WTC11 (cell line): ENCODE results near the gene BABAM2.

ENCODE experiments used
- ESRRA ChIP-seq: sonication (generic); formaldehyde crosslinking; IDR thresholded peaks from 2 replicates; pipeline ENCODE4 v1.8.1; 2022; ENCODE audit warnings: mild to moderate bottlenecking, missing genetic modification reagents, borderline replicate concordance
- KAT7 ChIP-seq: sonication (generic); formaldehyde crosslinking; IDR thresholded peaks from 2 replicates; pipeline ENCODE4 v1.8.1; 2023; ENCODE audit warnings: missing genetic modification reagents, mild to moderate bottlenecking, borderline replicate concordance
- NR2C2 ChIP-seq: sonication (generic); formaldehyde crosslinking; IDR thresholded peaks from 2 replicates; pipeline ENCODE4 v1.8.0; 2022; ENCODE audit warnings: mild to moderate bottlenecking, missing genetic modification reagents
- SP1 ChIP-seq: sonication (generic); formaldehyde crosslinking; conservative IDR thresholded peaks from 2 replicates; pipeline ENCODE4 v1.8.1; 2022; ENCODE audit warnings: missing genetic modification reagents
- ZBTB21 ChIP-seq: sonication (generic); formaldehyde crosslinking; IDR thresholded peaks from 2 replicates; pipeline ENCODE4 v1.8.1; 2023; ENCODE audit warnings: mild to moderate bottlenecking, missing genetic modification reagents, borderline replicate concordance
- ZNF121 ChIP-seq: sonication (generic); formaldehyde crosslinking; IDR thresholded peaks from 2 replicates; pipeline ENCODE4 v1.8.0; 2023; ENCODE audit warnings: missing genetic modification reagents
- ZNF317 ChIP-seq: sonication (generic); formaldehyde crosslinking; IDR thresholded peaks from 2 replicates; pipeline ENCODE4 v1.8.1; 2023; ENCODE audit warnings: low read depth, mild to moderate bottlenecking, moderate library complexity, missing genetic modification reagents, borderline replicate concordance
- TF ChIP-seq, protein P1 (sequence below): fragments of 200-600 bp; IDR thresholded peaks from 2 replicates; pipeline ENCODE4 v1.8.0; 2022; ENCODE audit warnings: antibody characterized with exemption
- TF ChIP-seq, protein P2 (sequence below): sonication (generic); formaldehyde crosslinking; IDR thresholded peaks from 2 replicates; pipeline ENCODE4 v1.8.0; 2022; ENCODE audit warnings: mild to moderate bottlenecking, missing genetic modification reagents
- TF ChIP-seq, protein P3 (sequence below): sonication (generic); formaldehyde crosslinking; IDR thresholded peaks from 2 replicates; pipeline ENCODE4 v1.8.1; 2023; ENCODE audit warnings: mild to moderate bottlenecking, missing genetic modification reagents, borderline replicate concordance
- TF ChIP-seq, protein P4 (sequence below): sonication (generic); formaldehyde crosslinking; IDR thresholded peaks from 2 replicates; pipeline ENCODE4 v1.8.1; 2023; ENCODE audit warnings: mild to moderate bottlenecking, missing genetic modification reagents, moderate library complexity
- TF ChIP-seq, protein P5 (sequence below): sonication (generic); formaldehyde crosslinking; IDR thresholded peaks from 2 replicates; pipeline ENCODE4 v1.8.0; 2023; ENCODE audit warnings: missing genetic modification reagents, mild to moderate bottlenecking, borderline replicate concordance
- TF ChIP-seq, protein P6 (sequence below): sonication (generic); formaldehyde crosslinking; IDR thresholded peaks from 2 replicates; pipeline ENCODE4 v1.8.1; 2022; ENCODE audit warnings: mild to moderate bottlenecking, missing genetic modification reagents, moderate library complexity, borderline replicate concordance
- TF ChIP-seq, protein P7 (sequence below): sonication (generic); formaldehyde crosslinking; IDR thresholded peaks from 2 replicates; pipeline ENCODE4 v1.8.1; 2023; ENCODE audit warnings: mild to moderate bottlenecking, moderate library complexity, missing genetic modification reagents

DNA sequence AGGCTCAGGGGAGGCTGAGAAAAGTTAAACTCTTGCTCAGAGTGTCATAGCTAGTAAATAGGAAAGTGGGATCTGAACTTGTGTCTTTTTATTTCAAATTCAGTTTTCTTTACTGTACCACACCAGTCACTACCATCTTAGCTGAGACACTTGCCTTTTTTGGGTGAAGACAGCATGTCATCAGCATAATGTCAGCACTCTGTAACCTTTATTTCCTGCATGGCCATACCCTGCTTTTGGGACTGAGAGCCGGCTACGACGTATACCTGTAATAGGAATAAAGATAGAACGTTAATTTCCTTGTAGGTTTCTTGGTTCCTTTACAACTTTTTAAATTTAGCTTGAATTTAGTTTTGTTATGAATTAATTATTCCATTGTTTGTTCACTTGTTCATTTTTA is 202.8 kb downstream of the BABAM2 start:
- TF ChIP-seq, protein P1, sequence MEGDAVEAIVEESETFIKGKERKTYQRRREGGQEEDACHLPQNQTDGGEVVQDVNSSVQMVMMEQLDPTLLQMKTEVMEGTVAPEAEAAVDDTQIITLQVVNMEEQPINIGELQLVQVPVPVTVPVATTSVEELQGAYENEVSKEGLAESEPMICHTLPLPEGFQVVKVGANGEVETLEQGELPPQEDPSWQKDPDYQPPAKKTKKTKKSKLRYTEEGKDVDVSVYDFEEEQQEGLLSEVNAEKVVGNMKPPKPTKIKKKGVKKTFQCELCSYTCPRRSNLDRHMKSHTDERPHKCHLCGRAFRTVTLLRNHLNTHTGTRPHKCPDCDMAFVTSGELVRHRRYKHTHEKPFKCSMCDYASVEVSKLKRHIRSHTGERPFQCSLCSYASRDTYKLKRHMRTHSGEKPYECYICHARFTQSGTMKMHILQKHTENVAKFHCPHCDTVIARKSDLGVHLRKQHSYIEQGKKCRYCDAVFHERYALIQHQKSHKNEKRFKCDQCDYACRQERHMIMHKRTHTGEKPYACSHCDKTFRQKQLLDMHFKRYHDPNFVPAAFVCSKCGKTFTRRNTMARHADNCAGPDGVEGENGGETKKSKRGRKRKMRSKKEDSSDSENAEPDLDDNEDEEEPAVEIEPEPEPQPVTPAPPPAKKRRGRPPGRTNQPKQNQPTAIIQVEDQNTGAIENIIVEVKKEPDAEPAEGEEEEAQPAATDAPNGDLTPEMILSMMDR: no peak
- TF ChIP-seq SP1 (CRISPR knock-in tag) (no peak), ESRRA (CRISPR knock-in tag) (no peak), ZNF121 (CRISPR knock-in tag) (no peak), ZNF317 (no peak), ZBTB21 (CRISPR knock-in tag) (no peak), NR2C2 (CRISPR knock-in tag) (no peak), KAT7 (no peak)
- TF ChIP-seq, protein P2, sequence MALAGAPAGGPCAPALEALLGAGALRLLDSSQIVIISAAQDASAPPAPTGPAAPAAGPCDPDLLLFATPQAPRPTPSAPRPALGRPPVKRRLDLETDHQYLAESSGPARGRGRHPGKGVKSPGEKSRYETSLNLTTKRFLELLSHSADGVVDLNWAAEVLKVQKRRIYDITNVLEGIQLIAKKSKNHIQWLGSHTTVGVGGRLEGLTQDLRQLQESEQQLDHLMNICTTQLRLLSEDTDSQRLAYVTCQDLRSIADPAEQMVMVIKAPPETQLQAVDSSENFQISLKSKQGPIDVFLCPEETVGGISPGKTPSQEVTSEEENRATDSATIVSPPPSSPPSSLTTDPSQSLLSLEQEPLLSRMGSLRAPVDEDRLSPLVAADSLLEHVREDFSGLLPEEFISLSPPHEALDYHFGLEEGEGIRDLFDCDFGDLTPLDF: no peak
- TF ChIP-seq, protein P3, sequence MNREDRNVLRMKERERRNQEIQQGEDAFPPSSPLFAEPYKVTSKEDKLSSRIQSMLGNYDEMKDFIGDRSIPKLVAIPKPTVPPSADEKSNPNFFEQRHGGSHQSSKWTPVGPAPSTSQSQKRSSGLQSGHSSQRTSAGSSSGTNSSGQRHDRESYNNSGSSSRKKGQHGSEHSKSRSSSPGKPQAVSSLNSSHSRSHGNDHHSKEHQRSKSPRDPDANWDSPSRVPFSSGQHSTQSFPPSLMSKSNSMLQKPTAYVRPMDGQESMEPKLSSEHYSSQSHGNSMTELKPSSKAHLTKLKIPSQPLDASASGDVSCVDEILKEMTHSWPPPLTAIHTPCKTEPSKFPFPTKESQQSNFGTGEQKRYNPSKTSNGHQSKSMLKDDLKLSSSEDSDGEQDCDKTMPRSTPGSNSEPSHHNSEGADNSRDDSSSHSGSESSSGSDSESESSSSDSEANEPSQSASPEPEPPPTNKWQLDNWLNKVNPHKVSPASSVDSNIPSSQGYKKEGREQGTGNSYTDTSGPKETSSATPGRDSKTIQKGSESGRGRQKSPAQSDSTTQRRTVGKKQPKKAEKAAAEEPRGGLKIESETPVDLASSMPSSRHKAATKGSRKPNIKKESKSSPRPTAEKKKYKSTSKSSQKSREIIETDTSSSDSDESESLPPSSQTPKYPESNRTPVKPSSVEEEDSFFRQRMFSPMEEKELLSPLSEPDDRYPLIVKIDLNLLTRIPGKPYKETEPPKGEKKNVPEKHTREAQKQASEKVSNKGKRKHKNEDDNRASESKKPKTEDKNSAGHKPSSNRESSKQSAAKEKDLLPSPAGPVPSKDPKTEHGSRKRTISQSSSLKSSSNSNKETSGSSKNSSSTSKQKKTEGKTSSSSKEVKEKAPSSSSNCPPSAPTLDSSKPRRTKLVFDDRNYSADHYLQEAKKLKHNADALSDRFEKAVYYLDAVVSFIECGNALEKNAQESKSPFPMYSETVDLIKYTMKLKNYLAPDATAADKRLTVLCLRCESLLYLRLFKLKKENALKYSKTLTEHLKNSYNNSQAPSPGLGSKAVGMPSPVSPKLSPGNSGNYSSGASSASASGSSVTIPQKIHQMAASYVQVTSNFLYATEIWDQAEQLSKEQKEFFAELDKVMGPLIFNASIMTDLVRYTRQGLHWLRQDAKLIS (CRISPR knock-in tag): no peak
- TF ChIP-seq, protein P4, sequence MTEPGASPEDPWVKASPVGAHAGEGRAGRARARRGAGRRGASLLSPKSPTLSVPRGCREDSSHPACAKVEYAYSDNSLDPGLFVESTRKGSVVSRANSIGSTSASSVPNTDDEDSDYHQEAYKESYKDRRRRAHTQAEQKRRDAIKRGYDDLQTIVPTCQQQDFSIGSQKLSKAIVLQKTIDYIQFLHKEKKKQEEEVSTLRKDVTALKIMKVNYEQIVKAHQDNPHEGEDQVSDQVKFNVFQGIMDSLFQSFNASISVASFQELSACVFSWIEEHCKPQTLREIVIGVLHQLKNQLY (CRISPR knock-in tag): no peak
- TF ChIP-seq, protein P5, sequence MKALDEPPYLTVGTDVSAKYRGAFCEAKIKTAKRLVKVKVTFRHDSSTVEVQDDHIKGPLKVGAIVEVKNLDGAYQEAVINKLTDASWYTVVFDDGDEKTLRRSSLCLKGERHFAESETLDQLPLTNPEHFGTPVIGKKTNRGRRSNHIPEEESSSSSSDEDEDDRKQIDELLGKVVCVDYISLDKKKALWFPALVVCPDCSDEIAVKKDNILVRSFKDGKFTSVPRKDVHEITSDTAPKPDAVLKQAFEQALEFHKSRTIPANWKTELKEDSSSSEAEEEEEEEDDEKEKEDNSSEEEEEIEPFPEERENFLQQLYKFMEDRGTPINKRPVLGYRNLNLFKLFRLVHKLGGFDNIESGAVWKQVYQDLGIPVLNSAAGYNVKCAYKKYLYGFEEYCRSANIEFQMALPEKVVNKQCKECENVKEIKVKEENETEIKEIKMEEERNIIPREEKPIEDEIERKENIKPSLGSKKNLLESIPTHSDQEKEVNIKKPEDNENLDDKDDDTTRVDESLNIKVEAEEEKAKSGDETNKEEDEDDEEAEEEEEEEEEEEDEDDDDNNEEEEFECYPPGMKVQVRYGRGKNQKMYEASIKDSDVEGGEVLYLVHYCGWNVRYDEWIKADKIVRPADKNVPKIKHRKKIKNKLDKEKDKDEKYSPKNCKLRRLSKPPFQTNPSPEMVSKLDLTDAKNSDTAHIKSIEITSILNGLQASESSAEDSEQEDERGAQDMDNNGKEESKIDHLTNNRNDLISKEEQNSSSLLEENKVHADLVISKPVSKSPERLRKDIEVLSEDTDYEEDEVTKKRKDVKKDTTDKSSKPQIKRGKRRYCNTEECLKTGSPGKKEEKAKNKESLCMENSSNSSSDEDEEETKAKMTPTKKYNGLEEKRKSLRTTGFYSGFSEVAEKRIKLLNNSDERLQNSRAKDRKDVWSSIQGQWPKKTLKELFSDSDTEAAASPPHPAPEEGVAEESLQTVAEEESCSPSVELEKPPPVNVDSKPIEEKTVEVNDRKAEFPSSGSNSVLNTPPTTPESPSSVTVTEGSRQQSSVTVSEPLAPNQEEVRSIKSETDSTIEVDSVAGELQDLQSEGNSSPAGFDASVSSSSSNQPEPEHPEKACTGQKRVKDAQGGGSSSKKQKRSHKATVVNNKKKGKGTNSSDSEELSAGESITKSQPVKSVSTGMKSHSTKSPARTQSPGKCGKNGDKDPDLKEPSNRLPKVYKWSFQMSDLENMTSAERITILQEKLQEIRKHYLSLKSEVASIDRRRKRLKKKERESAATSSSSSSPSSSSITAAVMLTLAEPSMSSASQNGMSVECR (CRISPR knock-in tag): no peak
- TF ChIP-seq, protein P6, sequence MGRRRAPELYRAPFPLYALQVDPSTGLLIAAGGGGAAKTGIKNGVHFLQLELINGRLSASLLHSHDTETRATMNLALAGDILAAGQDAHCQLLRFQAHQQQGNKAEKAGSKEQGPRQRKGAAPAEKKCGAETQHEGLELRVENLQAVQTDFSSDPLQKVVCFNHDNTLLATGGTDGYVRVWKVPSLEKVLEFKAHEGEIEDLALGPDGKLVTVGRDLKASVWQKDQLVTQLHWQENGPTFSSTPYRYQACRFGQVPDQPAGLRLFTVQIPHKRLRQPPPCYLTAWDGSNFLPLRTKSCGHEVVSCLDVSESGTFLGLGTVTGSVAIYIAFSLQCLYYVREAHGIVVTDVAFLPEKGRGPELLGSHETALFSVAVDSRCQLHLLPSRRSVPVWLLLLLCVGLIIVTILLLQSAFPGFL (CRISPR knock-in tag): no peak
- TF ChIP-seq, protein P7, sequence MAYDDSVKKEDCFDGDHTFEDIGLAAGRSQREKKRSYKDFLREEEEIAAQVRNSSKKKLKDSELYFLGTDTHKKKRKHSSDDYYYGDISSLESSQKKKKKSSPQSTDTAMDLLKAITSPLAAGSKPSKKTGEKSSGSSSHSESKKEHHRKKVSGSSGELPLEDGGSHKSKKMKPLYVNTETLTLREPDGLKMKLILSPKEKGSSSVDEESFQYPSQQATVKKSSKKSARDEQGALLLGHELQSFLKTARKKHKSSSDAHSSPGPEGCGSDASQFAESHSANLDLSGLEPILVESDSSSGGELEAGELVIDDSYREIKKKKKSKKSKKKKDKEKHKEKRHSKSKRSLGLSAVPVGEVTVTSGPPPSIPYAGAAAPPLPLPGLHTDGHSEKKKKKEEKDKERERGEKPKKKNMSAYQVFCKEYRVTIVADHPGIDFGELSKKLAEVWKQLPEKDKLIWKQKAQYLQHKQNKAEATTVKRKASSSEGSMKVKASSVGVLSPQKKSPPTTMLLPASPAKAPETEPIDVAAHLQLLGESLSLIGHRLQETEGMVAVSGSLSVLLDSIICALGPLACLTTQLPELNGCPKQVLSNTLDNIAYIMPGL (CRISPR knock-in tag): no peak
